GM23338 (cell line): ENCODE data around the gene KCNMA1. TPM values are rescaled to one million over a fixed set of nuclear protein-coding genes. Genes with fewer than 3 reads are reported as not detected.

ENCODE experiments used
- ATAC-seq: fragments of 200-7000 bp; cut with Tn5 transposase; 3 replicates; pipeline ENCODE4 v1.9.1; 2020
- DNase-seq: peaks from one replicate; pipeline ENCODE4 v3.0.0-alpha.2; 2015; ENCODE audit warnings: low spot score
- H2AFZ ChIP-seq: fragments of 200-600 bp; sonication (generic); 2 replicates; pipeline ENCODE4 v1.8.0; 2016; ENCODE audit warnings: antibody characterized with exemption, mild to moderate bottlenecking, moderate library complexity
- H3F3A ChIP-seq: fragments of 200-600 bp; sonication (generic); replicated peaks from 2 replicates; pipeline ENCODE4 v1.8.0; 2017; ENCODE audit warnings: antibody characterized with exemption, mixed run types, low read depth
- H3K27ac ChIP-seq: fragments of 200-600 bp; sonication (generic); 2 replicates; pipeline ENCODE4 v1.6.1; 2016; ENCODE audit warnings: low read depth
- H3K27me3 ChIP-seq: fragments of 200-600 bp; sonication (generic); 2 replicates; pipeline ENCODE4 v1.8.0; 2016; ENCODE audit warnings: mild to moderate bottlenecking, mixed run types, moderate library complexity; ENCODE audit not compliant: insufficient read depth
- H3K36me3 ChIP-seq: fragments of 200-600 bp; sonication (generic); 2 replicates; pipeline ENCODE4 v1.8.0; 2016; ENCODE audit warnings: mild to moderate bottlenecking; ENCODE audit not compliant: insufficient read depth
- H3K4me1 ChIP-seq: fragments of 200-600 bp; sonication (generic); 2 replicates; pipeline ENCODE4 v1.8.0; 2016; ENCODE audit warnings: mild to moderate bottlenecking, moderate library complexity; ENCODE audit not compliant: insufficient read depth
- H3K4me2 ChIP-seq: fragments of 200-600 bp; sonication (generic); 2 replicates; pipeline ENCODE4 v1.7.1; 2017; ENCODE audit warnings: mixed run types
- H3K4me3 ChIP-seq: fragments of 200-600 bp; sonication (generic); 2 replicates; pipeline ENCODE4 v1.6.1; 2016; ENCODE audit warnings: mixed run types
- H3K79me2 ChIP-seq: fragments of 200-600 bp; sonication (generic); replicated peaks from 2 replicates; pipeline ENCODE4 v1.8.0; 2017; ENCODE audit warnings: mild to moderate bottlenecking; ENCODE audit not compliant: insufficient read depth
- H3K9me2 ChIP-seq: fragments of 200-600 bp; sonication (generic); 2 replicates; pipeline ENCODE4 v1.8.0; 2017; ENCODE audit not compliant: insufficient read depth
- H4K20me1 ChIP-seq: fragments of 200-600 bp; sonication (generic); replicated peaks from 2 replicates; pipeline ENCODE4 v1.8.0; 2017; ENCODE audit warnings: mild to moderate bottlenecking; ENCODE audit not compliant: insufficient read depth
- H3K27ac Mint-ChIP-seq: 2 replicates; pipeline ENCODE4 v1.8.0; 2020; ENCODE audit warnings: inconsistent platforms, mild to moderate bottlenecking, moderate library complexity, mixed read lengths
- H3K27me3 Mint-ChIP-seq: 3 replicates; pipeline ENCODE4 v1.8.0; 2022; ENCODE audit warnings: low read depth, mild to moderate bottlenecking, moderate library complexity, mixed read lengths, inconsistent platforms; ENCODE audit not compliant: insufficient read depth, poor library complexity
- H3K36me3 Mint-ChIP-seq: 3 replicates; pipeline ENCODE4 v1.8.0; 2021; ENCODE audit warnings: low read depth, mild to moderate bottlenecking, inconsistent platforms, moderate library complexity, mixed read lengths
- H3K4me1 Mint-ChIP-seq: 3 replicates; pipeline ENCODE4 v1.8.0; 2020; ENCODE audit warnings: mild to moderate bottlenecking, inconsistent platforms, mixed read lengths
- H3K4me3 Mint-ChIP-seq: 3 replicates; pipeline ENCODE4 v1.8.0; 2021; ENCODE audit warnings: moderate library complexity, mild to moderate bottlenecking, inconsistent platforms, mixed read lengths
- H3K9me3 Mint-ChIP-seq: 3 replicates; pipeline ENCODE4 v1.8.0; 2020; ENCODE audit warnings: moderate library complexity, mild to moderate bottlenecking, inconsistent platforms, mixed read lengths
- CREB1 ChIP-seq: fragments of 250-450 bp; sonication (Bioruptor Pico); IDR thresholded peaks from 2 replicates; pipeline ENCODE4 v1.5.0; 2020; ENCODE audit warnings: low read depth, mild to moderate bottlenecking, moderate library complexity
- JUNB ChIP-seq: IDR thresholded peaks from one replicate; pipeline ENCODE4 v1.6.1; 2016; ENCODE audit warnings: antibody characterized with exemption; ENCODE audit not compliant: unreplicated experiment
- POLR2AphosphoS5 ChIP-seq: IDR thresholded peaks from 2 replicates; pipeline ENCODE4 v1.6.1; 2016; ENCODE audit warnings: antibody characterized with exemption, low read depth
- REST ChIP-seq: IDR thresholded peaks from one replicate; pipeline ENCODE4 v1.6.1; 2018; ENCODE audit warnings: antibody characterized with exemption; ENCODE audit not compliant: unreplicated experiment
- STAT1 ChIP-seq: IDR thresholded peaks from one replicate; pipeline ENCODE4 v1.6.1; 2016; ENCODE audit warnings: antibody characterized with exemption; ENCODE audit not compliant: unreplicated experiment
- ZNF331 ChIP-seq: fragments of 250-450 bp; sonication (Bioruptor Pico); IDR thresholded peaks from 2 replicates; pipeline ENCODE4 v1.5.0; 2020; ENCODE audit warnings: low read depth, mild to moderate bottlenecking, moderate library complexity
- polyA plus RNA-seq: library from polyadenylated mRNA; unstranded; fragments of >200 nt; fragmentation: Nextera tagmentation; extraction: Ambion mirVana; gene quantifications from 2 replicates; pipeline ENCODE4 v1.2.1, GENCODE V29; 2016
- total RNA-seq: library from RNA; depleted of rRNA; stranded (reverse); fragments of >200 nt; shearing (Covaris generic); gene quantifications from 2 replicates; pipeline ENCODE4 v1.2.3, GENCODE V29; 2014
- TF ChIP-seq, protein P1 (sequence below): fragments of 250-450 bp; sonication (Bioruptor Pico); IDR thresholded peaks from 2 replicates; pipeline ENCODE4 v1.5.0; 2020; ENCODE audit warnings: mild to moderate bottlenecking, moderate library complexity
- TF ChIP-seq, protein P2 (sequence below), 2 experiments: fragments of 200-600 bp in 1 of 2; sonication (generic) in 1 of 2; conservative IDR thresholded peaks; 2 replicates each; pipeline versions ENCODE4 v1.5.1 to v1.6.1; 2016 to 2017; ENCODE audit warnings: antibody characterized with exemption in 2 of 2, low read depth in 2 of 2, mild to moderate bottlenecking in 2 of 2, moderate library complexity in 1 of 2

KCNMA1 gene
- total and polyA plus RNA-seq, 2 experiments from 2014 or later = 8.2 to 9.0 TPM

GRCh38 chr10:77349226-77349625 is 288.4 kb downstream of the KCNMA1 start:
- Mint-ChIP-seq H3K36me3 (no peaks in the 10 kb centered on the region), H3K4me1 (no peaks in the 10 kb centered on the region), H3K4me3 (no peak overlapping the region), H3K9me3 (no peaks in the 10 kb centered on the region), H3K27me3 (no peaks in the 10 kb centered on the region), H3K27ac (no peak overlapping the region)
- Histone ChIP-seq H3F3A (no peaks in the 10 kb centered on the region), H4K20me1 (no peaks in the 10 kb centered on the region), H3K36me3 (no peaks in the 10 kb centered on the region), H3K4me2 (no peak overlapping the region), H3K27me3 (no peaks in the 10 kb centered on the region), H3K79me2 (no peaks in the 10 kb centered on the region), H3K4me3 (no peak overlapping the region), H3K9me2 (peaks cover 7% of the 10 kb centered on the region; the same call in 1 of the 2 replicates), H3K27ac (no peak overlapping the region), H2AFZ (no peak overlapping the region), H3K4me1 (no peaks in the 10 kb centered on the region)
- DNase-seq (no peak), ATAC-seq (no peak)
- no peak for TF ChIP-seq POLR2AphosphoS5
- TF ChIP-seq, protein P1, sequence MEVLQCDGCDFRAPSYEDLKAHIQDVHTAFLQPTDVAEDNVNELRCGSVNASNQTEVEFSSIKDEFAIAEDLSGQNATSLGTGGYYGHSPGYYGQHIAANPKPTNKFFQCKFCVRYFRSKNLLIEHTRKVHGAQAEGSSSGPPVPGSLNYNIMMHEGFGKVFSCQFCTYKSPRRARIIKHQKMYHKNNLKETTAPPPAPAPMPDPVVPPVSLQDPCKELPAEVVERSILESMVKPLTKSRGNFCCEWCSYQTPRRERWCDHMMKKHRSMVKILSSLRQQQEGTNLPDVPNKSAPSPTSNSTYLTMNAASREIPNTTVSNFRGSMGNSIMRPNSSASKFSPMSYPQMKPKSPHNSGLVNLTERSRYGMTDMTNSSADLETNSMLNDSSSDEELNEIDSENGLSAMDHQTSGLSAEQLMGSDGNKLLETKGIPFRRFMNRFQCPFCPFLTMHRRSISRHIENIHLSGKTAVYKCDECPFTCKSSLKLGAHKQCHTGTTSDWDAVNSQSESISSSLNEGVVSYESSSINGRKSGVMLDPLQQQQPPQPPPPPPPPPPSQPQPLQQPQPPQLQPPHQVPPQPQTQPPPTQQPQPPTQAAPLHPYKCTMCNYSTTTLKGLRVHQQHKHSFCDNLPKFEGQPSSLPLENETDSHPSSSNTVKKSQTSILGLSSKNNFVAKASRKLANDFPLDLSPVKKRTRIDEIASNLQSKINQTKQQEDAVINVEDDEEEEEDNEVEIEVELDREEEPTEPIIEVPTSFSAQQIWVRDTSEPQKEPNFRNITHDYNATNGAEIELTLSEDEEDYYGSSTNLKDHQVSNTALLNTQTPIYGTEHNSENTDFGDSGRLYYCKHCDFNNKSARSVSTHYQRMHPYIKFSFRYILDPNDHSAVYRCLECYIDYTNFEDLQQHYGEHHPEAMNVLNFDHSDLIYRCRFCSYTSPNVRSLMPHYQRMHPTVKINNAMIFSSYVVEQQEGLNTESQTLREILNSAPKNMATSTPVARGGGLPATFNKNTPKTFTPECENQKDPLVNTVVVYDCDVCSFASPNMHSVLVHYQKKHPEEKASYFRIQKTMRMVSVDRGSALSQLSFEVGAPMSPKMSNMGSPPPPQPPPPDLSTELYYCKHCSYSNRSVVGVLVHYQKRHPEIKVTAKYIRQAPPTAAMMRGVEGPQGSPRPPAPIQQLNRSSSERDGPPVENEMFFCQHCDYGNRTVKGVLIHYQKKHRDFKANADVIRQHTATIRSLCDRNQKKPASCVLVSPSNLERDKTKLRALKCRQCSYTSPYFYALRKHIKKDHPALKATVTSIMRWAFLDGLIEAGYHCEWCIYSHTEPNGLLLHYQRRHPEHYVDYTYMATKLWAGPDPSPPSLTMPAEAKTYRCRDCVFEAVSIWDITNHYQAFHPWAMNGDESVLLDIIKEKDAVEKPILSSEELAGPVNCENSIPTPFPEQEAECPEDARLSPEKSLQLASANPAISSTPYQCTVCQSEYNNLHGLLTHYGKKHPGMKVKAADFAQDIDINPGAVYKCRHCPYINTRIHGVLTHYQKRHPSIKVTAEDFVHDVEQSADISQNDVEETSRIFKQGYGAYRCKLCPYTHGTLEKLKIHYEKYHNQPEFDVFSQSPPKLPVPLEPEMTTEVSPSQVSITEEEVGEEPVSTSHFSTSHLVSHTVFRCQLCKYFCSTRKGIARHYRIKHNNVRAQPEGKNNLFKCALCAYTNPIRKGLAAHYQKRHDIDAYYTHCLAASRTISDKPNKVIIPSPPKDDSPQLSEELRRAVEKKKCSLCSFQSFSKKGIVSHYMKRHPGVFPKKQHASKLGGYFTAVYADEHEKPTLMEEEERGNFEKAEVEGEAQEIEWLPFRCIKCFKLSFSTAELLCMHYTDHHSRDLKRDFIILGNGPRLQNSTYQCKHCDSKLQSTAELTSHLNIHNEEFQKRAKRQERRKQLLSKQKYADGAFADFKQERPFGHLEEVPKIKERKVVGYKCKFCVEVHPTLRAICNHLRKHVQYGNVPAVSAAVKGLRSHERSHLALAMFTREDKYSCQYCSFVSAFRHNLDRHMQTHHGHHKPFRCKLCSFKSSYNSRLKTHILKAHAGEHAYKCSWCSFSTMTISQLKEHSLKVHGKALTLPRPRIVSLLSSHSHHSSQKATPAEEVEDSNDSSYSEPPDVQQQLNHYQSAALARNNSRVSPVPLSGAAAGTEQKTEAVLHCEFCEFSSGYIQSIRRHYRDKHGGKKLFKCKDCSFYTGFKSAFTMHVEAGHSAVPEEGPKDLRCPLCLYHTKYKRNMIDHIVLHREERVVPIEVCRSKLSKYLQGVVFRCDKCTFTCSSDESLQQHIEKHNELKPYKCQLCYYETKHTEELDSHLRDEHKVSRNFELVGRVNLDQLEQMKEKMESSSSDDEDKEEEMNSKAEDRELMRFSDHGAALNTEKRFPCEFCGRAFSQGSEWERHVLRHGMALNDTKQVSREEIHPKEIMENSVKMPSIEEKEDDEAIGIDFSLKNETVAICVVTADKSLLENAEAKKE (CRISPR knock-in tag) = no peak
- no peak for TF ChIP-seq CREB1 (CRISPR knock-in tag)
- no peak for TF ChIP-seq ZNF331 (CRISPR knock-in tag)
- no peak for TF ChIP-seq JUNB
- TF ChIP-seq, protein P2, sequence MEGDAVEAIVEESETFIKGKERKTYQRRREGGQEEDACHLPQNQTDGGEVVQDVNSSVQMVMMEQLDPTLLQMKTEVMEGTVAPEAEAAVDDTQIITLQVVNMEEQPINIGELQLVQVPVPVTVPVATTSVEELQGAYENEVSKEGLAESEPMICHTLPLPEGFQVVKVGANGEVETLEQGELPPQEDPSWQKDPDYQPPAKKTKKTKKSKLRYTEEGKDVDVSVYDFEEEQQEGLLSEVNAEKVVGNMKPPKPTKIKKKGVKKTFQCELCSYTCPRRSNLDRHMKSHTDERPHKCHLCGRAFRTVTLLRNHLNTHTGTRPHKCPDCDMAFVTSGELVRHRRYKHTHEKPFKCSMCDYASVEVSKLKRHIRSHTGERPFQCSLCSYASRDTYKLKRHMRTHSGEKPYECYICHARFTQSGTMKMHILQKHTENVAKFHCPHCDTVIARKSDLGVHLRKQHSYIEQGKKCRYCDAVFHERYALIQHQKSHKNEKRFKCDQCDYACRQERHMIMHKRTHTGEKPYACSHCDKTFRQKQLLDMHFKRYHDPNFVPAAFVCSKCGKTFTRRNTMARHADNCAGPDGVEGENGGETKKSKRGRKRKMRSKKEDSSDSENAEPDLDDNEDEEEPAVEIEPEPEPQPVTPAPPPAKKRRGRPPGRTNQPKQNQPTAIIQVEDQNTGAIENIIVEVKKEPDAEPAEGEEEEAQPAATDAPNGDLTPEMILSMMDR (conservative IDR thresholded peaks at IDR 0.05; ENCODE audit: low read depth in 2 of 2) = no peak
- no peak for TF ChIP-seq REST
- TF ChIP-seq STAT1 = no peak
